HuH-7 (cell line): Measurements from ENCODE around the gene TFDP2.
"Not testable (repeated sequence)": the region's sequence is repeated elsewhere in the genome, so short reads cannot be mapped to it uniquely, and the experiment has no call there.

Source experiments
- DNase-seq: peaks from one replicate; pipeline ENCODE4 v3.0.0; 2011; ENCODE audit warnings: low spot score

TFDP2 gene

DNA sequence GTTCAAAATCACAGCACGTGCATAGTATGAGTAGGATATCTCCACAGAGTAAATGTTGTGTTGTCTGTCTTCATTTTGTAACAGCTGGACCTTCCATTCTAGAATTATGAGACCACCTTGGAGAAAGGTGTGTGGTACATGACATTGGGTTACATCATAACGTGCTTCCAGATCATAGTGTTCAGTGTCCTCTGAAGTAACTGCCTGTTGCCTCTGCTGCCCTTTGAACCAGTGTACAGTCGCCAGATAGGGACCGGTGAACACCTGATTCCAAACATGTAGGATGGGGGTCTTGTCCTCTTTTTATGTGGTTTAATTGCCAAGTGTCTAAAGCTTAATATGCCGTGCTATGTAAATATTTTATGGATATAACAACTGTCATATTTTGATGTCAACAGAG is 223.7 kb downstream of the TFDP2 start:
- DNase-seq: not testable (repeated sequence)

GRCh38 chr3:141921316-141921715 is 228.0 kb downstream of the TFDP2 start:
- no peak for DNase-seq

DNA sequence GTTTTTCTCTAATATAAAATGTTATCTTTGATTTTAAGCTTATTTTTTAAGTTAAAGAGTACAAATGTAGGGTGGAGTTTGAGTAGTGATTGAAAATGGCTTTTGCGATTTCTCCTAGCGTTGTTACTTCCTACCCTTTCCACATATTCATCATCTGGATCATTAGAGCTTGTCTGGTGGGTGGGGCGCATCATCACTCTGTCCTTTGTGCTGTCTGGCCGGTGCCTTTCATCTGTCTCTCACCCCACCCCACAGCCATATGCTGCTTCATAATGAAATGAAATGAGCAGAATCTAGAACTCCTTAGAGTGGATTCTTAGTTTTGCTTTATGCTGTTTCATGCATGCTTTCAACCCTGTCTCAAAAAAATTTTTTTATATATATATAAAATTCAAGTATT is 228.6 kb downstream of the TFDP2 start:
- no peak for DNase-seq

DNA sequence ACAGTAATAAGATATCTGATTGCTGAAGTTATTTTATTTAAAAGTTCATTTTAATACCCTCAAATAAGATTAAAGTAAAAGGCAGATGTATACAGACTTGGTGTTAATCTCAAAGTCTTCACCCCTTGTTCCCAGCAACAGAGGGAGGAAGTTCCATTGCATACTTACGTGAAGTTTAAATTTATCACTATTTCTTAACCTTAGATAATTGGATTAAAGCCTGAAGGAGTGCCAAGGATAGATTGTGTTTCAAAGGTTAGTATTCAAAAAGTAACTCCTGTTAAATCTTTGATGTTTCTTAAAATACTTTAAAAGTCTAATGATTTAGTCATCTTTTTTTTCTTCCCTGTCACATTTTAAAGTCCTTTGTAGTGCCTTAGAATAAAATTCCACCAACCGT is 233.6 kb downstream of the TFDP2 start:
- DNase-seq: no peak

DNA sequence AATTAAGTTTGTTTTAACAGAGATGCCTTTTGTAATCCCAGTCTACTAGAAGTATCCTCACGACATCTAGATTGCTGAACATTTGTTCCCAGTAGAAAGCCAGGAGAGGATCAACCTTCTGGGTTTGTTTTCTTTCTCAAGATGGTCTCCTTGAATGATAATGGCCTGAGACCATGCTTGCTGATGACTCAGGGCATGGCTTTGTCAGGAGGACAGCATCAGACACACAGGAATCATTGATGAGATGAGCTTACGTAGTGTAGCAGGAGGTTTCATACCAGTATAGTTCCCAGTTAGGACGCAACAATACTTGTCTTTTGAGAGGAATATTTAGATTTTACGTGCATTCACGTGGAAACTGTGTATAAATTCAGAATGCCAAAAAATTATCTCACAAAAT is 234.3 kb downstream of the TFDP2 start:
- DNase-seq: no peak

DNA sequence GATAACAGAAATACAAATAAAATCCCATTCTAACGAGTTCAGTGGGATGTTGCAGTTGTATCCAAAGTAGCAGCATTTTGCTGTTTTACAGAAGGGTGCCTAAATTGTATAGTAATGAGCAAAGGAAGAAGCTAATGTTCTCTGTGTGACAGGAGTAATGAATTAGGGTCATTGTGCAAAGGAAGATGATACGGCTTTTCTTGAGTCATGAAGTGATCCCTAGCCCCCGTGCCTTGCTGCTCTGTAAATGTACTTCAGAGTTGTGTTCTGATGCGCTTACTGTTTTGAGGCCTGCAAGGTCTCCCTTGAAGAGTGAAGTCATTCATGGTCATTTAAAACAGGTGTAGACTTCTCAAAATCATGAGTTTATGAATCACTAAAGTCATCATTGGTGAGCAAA is 235.0 kb downstream of the TFDP2 start:
- DNase-seq: no peak

- peak; percentile 17 for DNase-seq
Measured at GRCh38 chr3:141913150-141913811, 236.1 kb downstream of the TFDP2 start.

GRCh38 chr3:141909986-141910385 is 239.4 kb downstream of the TFDP2 start:
- not testable (repeated sequence) for DNase-seq

GRCh38 chr3:141909408-141909807 is 239.9 kb downstream of the TFDP2 start:
- no peak for DNase-seq

- DNase-seq: no peak
Measured at GRCh38 chr3:141905129-141905528, 244.2 kb downstream of the TFDP2 start.

DNA sequence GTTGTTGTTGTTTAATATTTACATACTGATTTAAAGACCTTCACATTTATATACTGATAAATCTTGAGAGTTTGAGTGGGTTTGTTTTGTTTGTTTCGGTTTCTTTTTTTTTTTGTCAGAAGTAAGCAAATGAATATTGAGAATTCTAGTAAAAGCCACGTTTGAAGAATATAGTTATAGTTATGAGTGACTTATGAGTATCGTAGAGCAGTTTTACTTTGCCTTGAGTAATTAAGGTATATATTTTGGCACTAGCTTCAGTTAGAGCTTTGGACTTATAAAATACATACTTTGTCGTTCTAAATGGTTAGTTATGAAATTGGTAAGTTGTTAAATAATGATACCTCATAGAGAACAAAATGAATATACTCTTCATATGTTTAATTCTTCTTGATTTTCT is 245.1 kb downstream of the TFDP2 start:
- no peak for DNase-seq

DNA sequence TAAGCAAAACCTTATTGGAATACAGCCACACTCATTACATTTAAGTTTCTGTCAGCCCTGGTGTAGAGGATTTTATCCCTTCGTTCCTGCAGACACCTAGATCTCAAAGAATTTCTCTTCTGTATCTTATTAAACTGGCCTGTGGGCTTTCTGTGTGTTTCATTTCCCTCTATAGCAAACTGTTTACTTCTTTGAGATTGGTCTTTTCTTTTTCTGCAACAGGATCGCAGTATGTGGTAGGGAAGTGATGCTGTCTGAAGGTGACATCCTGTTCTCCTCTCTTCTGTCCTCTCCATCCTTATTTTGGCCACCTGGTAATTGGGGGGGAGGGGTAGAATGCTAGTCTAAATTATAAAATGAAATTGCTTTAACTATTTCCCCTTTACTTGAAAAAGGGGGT is 247.4 kb downstream of the TFDP2 start:
- DNase-seq: no peak

DNA sequence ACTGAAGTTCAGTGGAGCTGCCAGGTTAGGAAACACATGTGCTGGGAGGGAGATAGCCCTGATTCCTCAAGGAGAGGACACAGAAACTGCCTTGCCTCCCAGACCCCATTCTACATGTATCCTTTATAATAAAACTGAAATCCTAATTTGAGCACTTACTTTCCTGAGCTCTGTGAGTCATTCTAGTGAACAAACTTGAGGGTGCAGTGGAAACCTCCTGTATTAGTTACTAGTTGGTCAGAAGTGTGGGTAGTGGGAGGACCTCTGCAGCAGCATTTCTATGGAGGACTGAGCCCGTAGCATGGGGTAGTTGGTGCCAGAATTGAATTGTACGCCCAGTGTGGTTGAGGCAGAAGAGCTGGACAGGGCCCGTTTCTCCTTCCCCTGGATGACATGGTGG is 249.0 kb downstream of the TFDP2 start:
- no peak for DNase-seq

GRCh38 chr3:141898908-141899307 is 250.4 kb downstream of the TFDP2 start:
- DNase-seq: no peak

DNA sequence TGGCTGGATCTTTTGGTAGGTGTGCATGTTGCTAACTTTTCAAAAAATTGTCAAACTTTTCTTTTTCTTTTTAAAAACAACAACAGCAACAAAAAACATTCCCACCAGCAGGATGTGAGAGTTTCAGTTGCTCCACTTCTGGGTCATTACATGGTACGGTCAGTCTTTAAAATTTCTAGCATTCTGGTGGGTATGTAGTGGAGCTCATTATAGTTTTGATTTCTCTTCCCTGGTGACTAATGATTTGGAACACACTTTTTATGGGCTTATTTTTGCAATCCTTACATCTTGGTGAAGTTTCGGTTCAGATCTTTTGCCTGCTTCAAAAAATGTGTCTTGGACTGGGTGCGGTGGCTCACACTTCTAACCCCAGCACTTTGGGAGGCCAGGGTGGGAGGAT is 253.6 kb downstream of the TFDP2 start:
- DNase-seq: no peak

- DNase-seq: no peak
Measured at GRCh38 chr3:141894524-141895176, 254.7 kb downstream of the TFDP2 start.
